CD14-positive monocyte (primary cell): ENCODE results near the gene MBD3L4. TPM values are rescaled to one million over a fixed set of nuclear protein-coding genes. Genes with fewer than 3 reads are reported as not detected.

Source experiments
- DNase-seq, 3 donors: peaks; one replicate each; pipeline ENCODE4 v3.0.0-alpha.2; 2011 to 2022
- H2AFZ ChIP-seq: 2 replicates; pipeline ENCODE4 v1.6.0; 2012; ENCODE audit warnings: mild to moderate bottlenecking, low read depth, low read length, inconsistent platforms; ENCODE audit not compliant: insufficient read depth, poor library complexity, severe bottlenecking
- H3K27ac ChIP-seq, 2 donors: 1 replicate in 1 of 2; 2 replicates in 1 of 2; pipeline ENCODE4 v1.5.1; 2012 to 2013; ENCODE audit warnings: low read length in 2 of 2, control low read depth in 1 of 2, inconsistent platforms in 1 of 2, low read depth in 1 of 2, mild to moderate bottlenecking in 1 of 2
- H3K27me3 ChIP-seq, 2 donors: one replicate each; pipeline versions ENCODE4 v1.6.0 to v1.6.1; 2011 to 2013; ENCODE audit warnings: low read length in 2 of 2; ENCODE audit not compliant: control insufficient read depth in 2 of 2, insufficient read depth in 2 of 2
- H3K36me3 ChIP-seq, 2 donors: replicated peaks in 1 of 2; 1 replicate in 1 of 2; 2 replicates in 1 of 2; pipeline versions ENCODE4 v1.5.1 to v1.6.1; 2012 to 2013; ENCODE audit warnings: low read length in 2 of 2, control low read depth in 1 of 2, inconsistent platforms in 1 of 2, mild to moderate bottlenecking in 1 of 2; ENCODE audit not compliant: insufficient read depth in 2 of 2, control insufficient read depth in 1 of 2
- H3K4me1 ChIP-seq, 2 donors: 1 replicate in 1 of 2; 2 replicates in 1 of 2; pipeline versions ENCODE4 v1.5.1 to v1.6.1; 2012 to 2013; ENCODE audit warnings: low read length in 2 of 2, control low read depth in 1 of 2, inconsistent platforms in 1 of 2, mild to moderate bottlenecking in 1 of 2, moderate library complexity in 1 of 2; ENCODE audit not compliant: insufficient read depth in 2 of 2, control insufficient read depth in 1 of 2
- H3K4me2 ChIP-seq: replicated peaks from 2 replicates; pipeline ENCODE3; 2012; ENCODE audit warnings: low read length, moderate library complexity, mild to moderate bottlenecking; ENCODE audit not compliant: poor library complexity, severe bottlenecking; ENCODE audit errors: extremely low read depth
- H3K4me3 ChIP-seq, 3 experiments: fragments of 200-600 bp in 1 of 3; sonication (generic) in 1 of 3; replicated peaks in 1 of 3; 1 replicate in 2 of 3; 2 replicates in 1 of 3; pipeline ENCODE4 v1.5.1; 2011 to 2013; ENCODE audit warnings: low read length in 3 of 3, mild to moderate bottlenecking in 3 of 3, control low read depth in 2 of 3, low read depth in 2 of 3, inconsistent platforms in 1 of 3, moderate library complexity in 1 of 3
- H3K79me2 ChIP-seq: 2 replicates; pipeline ENCODE4 v1.6.0; 2012; ENCODE audit warnings: mild to moderate bottlenecking, control low read depth, inconsistent platforms, low read length, moderate library complexity; ENCODE audit not compliant: insufficient read depth
- H3K9ac ChIP-seq: 2 replicates; pipeline ENCODE4 v1.6.0; 2017; ENCODE audit warnings: low read length, mild to moderate bottlenecking; ENCODE audit not compliant: insufficient read depth, poor library complexity, severe bottlenecking
- H3K9me3 ChIP-seq, 2 donors: replicated peaks in 1 of 2; 1 replicate in 1 of 2; 2 replicates in 1 of 2; pipeline versions ENCODE4 v1.5.1 to v1.6.1; 2012 to 2013; ENCODE audit warnings: low read length in 2 of 2, control low read depth in 1 of 2; ENCODE audit not compliant: control insufficient read depth in 1 of 2, insufficient read depth in 1 of 2
- H4K20me1 ChIP-seq: 2 replicates; pipeline ENCODE4 v1.6.0; 2012; ENCODE audit warnings: mild to moderate bottlenecking, low read length, control low read depth, moderate library complexity; ENCODE audit not compliant: insufficient read depth
- H3K27ac Mint-ChIP-seq, 7 donors: one replicate each; pipeline ENCODE4 v1.8.0; 2020; ENCODE audit warnings: mild to moderate bottlenecking in 7 of 7, mixed read lengths in 7 of 7, moderate library complexity in 6 of 7, inconsistent platforms in 2 of 7
- H3K27me3 Mint-ChIP-seq, 3 donors: one replicate each; pipeline ENCODE4 v1.8.0; 2021 to 2022; ENCODE audit warnings: low read depth in 3 of 3, mild to moderate bottlenecking in 3 of 3, mixed read lengths in 3 of 3, moderate library complexity in 3 of 3, inconsistent platforms in 1 of 3
- H3K36me3 Mint-ChIP-seq, 2 donors: one replicate each; pipeline ENCODE4 v1.8.0; 2020; ENCODE audit warnings: mixed read lengths in 2 of 2, inconsistent platforms in 1 of 2, mild to moderate bottlenecking in 1 of 2
- H3K4me1 Mint-ChIP-seq: one replicate; pipeline ENCODE4 v1.8.0; 2020; ENCODE audit warnings: mild to moderate bottlenecking, mixed read lengths
- H3K4me3 Mint-ChIP-seq, 2 donors: one replicate each; pipeline ENCODE4 v1.8.0; 2020; ENCODE audit warnings: mild to moderate bottlenecking in 2 of 2, mixed read lengths in 2 of 2, moderate library complexity in 1 of 2
- H3K9me3 Mint-ChIP-seq, 7 donors: one replicate each; pipeline ENCODE4 v1.8.0; 2020 to 2022; ENCODE audit warnings: mixed read lengths in 7 of 7, mild to moderate bottlenecking in 6 of 7, moderate library complexity in 6 of 7, inconsistent platforms in 2 of 7
- CTCF ChIP-seq: fragments of 200-600 bp; IDR thresholded peaks from one replicate; pipeline ENCODE4 v1.8.0; 2022; ENCODE audit warnings: antibody characterized with exemption, mild to moderate bottlenecking
- WGBS: methylation state at CpG from one replicate; pipeline ENCODE4 v1.1.5; 2013; ENCODE audit warnings: missing lambda C conversion rate; ENCODE audit not compliant: insufficient coverage; 5-methylcytosine and 5-hydroxymethylcytosine counted together
- intact Hi-C, 2 donors: fragments of 100-400 bp; cut with micrococcal nuclease; formaldehyde crosslinking; loops; one replicate each; pipeline versions ENCODE4 v1.15.0 to v1.15.1; 2023
- polyA plus RNA-seq, 3 donors: library from polyadenylated mRNA; depleted of rRNA in 1 of 3; unstranded in 2 of 3; stranded (reverse) in 1 of 3; fragments of 300-500 nt in 2 of 3; fragments of >200 nt in 1 of 3; fragmentation: Illumina TruSeq in 2 of 3; gene quantifications; 1 replicate in 2 of 3; 2 replicates in 1 of 3; pipeline ENCODE4 v1.2.3, GENCODE V29; 2012 to 2021

Gene MBD3L4
- polyA plus RNA-seq, 3 donors = not detected

- Histone ChIP-seq H3K4me3 (no peak overlapping the region), H3K27me3 (no peaks in the 10 kb centered on the region), H3K9me3 (peaks cover 65 to 74% of the 10 kb centered on the region in 2 donors), H4K20me1 (no peaks in the 10 kb centered on the region), H3K4me2 (no peak overlapping the region), H3K9ac (no peak overlapping the region), H2AFZ (no peak overlapping the region), H3K27ac (no peak overlapping the region), H3K79me2 (peaks cover 14% of the 10 kb centered on the region), H3K4me1 (no peaks in the 10 kb centered on the region), H3K36me3 (peaks cover 91 to 97% of the 10 kb centered on the region in 2 donors)
- no peak overlapping the region for H3K27ac Mint-ChIP-seq
- H3K4me3 Mint-ChIP-seq = no peak overlapping the region
- no peaks in the 10 kb centered on the region for H3K4me1 Mint-ChIP-seq
- peaks cover 63 to 81% (median 75%) of the 10 kb centered on the region in 7 donors for H3K9me3 Mint-ChIP-seq
- WGBS = 100% methylated on average over 2 of the region's 6 CpGs
- peaks cover 83 to 99% of the 10 kb centered on the region in 2 donors for H3K36me3 Mint-ChIP-seq
- intact Hi-C loops = no loop called here
- no peaks in the 10 kb centered on the region for H3K27me3 Mint-ChIP-seq
- TF ChIP-seq CTCF = no peak
- DNase-seq = no peak
Observed at GRCh38 chr19:7076151-7076550, 36.2 kb upstream of the MBD3L4 start.

GRCh38 chr19:7074705-7075282, 34.8 kb upstream of the MBD3L4 start:
- no peak for DNase-seq
- peaks cover 7 to 10% of the 10 kb centered on the region in 2 donors for H3K4me1 ChIP-seq
- H3K9me3 ChIP-seq = peaks cover 51 to 60% of the 10 kb centered on the region in 2 donors
- no peak overlapping the region for H3K4me3 ChIP-seq
- peaks cover 81 to 92% of the 10 kb centered on the region in 2 donors for H3K36me3 ChIP-seq
- H3K4me2 ChIP-seq = no peak overlapping the region
- intact Hi-C loops = no loop called here
- H2AFZ ChIP-seq = no peak overlapping the region
- Mint-ChIP-seq H3K4me1 (peaks cover 6% of the 10 kb centered on the region), H3K27ac (no peak overlapping the region), H3K4me3 (no peak overlapping the region), H3K9me3 (peaks cover 50 to 68% (median 61%) of the 10 kb centered on the region in 7 donors), H3K27me3 (no peaks in the 10 kb centered on the region), H3K36me3 (peaks cover 73 to 93% of the 10 kb centered on the region in 2 donors)
- no peaks in the 10 kb centered on the region for H4K20me1 ChIP-seq
- no peak overlapping the region for H3K9ac ChIP-seq
- TF ChIP-seq CTCF = no peak
- no peaks in the 10 kb centered on the region for H3K27me3 ChIP-seq
- peaks cover 28% of the 10 kb centered on the region for H3K79me2 ChIP-seq
- no peak overlapping the region for H3K27ac ChIP-seq
- WGBS = 99% methylated on average over 29 of the region's 29 CpGs
